Liver (tissue), 9 donors: ENCODE results near the gene COX4I1. TPM values are rescaled to one million over a fixed set of nuclear protein-coding genes. Genes with fewer than 3 reads are reported as not detected.

ENCODE experiments used
- DNase-seq: peaks from one replicate; pipeline ENCODE4 v3.0.0-alpha.2; 2017; ENCODE audit warnings: low spot score
- H3K27ac ChIP-seq, 2 donors: one replicate each; pipeline ENCODE4 v1.7.0; 2013; ENCODE audit warnings: inconsistent platforms in 2 of 2, low read length in 2 of 2, control low read depth in 1 of 2, low read depth in 1 of 2, mild to moderate bottlenecking in 1 of 2
- H3K27me3 ChIP-seq, 4 donors: one replicate each; pipeline versions ENCODE4 v1.6.1 to v1.7.0; 2013; ENCODE audit warnings: low read length in 3 of 4, inconsistent platforms in 1 of 4, mild to moderate bottlenecking in 1 of 4, moderate library complexity in 1 of 4; ENCODE audit not compliant: control insufficient read depth in 4 of 4, insufficient read depth in 4 of 4
- H3K36me3 ChIP-seq, 4 donors: one replicate each; pipeline versions ENCODE4 v1.6.1 to v1.7.0; 2013; ENCODE audit warnings: low read length in 3 of 4, mild to moderate bottlenecking in 3 of 4, low read depth in 1 of 4, moderate library complexity in 1 of 4; ENCODE audit not compliant: control insufficient read depth in 4 of 4, insufficient read depth in 3 of 4
- H3K4me1 ChIP-seq, 4 donors: one replicate each; pipeline versions ENCODE4 v1.6.1 to v1.7.0; 2013; ENCODE audit warnings: low read length in 3 of 4, mild to moderate bottlenecking in 3 of 4, moderate library complexity in 1 of 4; ENCODE audit not compliant: control insufficient read depth in 4 of 4, insufficient read depth in 4 of 4
- H3K4me3 ChIP-seq, 3 donors: one replicate each; pipeline versions ENCODE4 v1.6.1 to v1.7.0; 2013; ENCODE audit warnings: low read length in 3 of 3, control low read depth in 1 of 3, low read depth in 1 of 3, mild to moderate bottlenecking in 1 of 3
- H3K9ac ChIP-seq, 2 donors: one replicate each; pipeline ENCODE4 v1.7.0; 2013; ENCODE audit warnings: low read length in 2 of 2, mild to moderate bottlenecking in 2 of 2, moderate library complexity in 2 of 2, control low read depth in 1 of 2, low read depth in 1 of 2
- H3K9me3 ChIP-seq, 4 donors: one replicate each; pipeline versions ENCODE4 v1.6.1 to v1.7.0; 2013; ENCODE audit warnings: low read length in 3 of 4; ENCODE audit not compliant: control insufficient read depth in 4 of 4
- EGR1 ChIP-seq, 2 donors: IDR thresholded peaks; 2 replicates each; pipeline ENCODE4 v1.6.1; 2016 to 2018; ENCODE audit warnings: antibody characterized with exemption in 2 of 2, low read depth in 2 of 2
- FOXA1 ChIP-seq: IDR thresholded peaks from 2 replicates; pipeline ENCODE4 v1.6.1; 2016; ENCODE audit warnings: antibody characterized with exemption
- FOXA2 ChIP-seq: IDR thresholded peaks from 2 replicates; pipeline ENCODE4 v1.6.1; 2016; ENCODE audit warnings: antibody characterized with exemption
- GABPA ChIP-seq, 2 donors: IDR thresholded peaks in 1 of 2; conservative IDR thresholded peaks in 1 of 2; 2 replicates each; pipeline ENCODE4 v1.6.1; 2016; ENCODE audit warnings: antibody characterized with exemption in 2 of 2, mild to moderate bottlenecking in 1 of 2, moderate library complexity in 1 of 2
- HNF4A ChIP-seq, 2 donors: conservative IDR thresholded peaks; 2 replicates each; pipeline ENCODE4 v1.6.1; 2016; ENCODE audit warnings: antibody characterized with exemption in 2 of 2, mild to moderate bottlenecking in 2 of 2
- HNF4G ChIP-seq: IDR thresholded peaks from 2 replicates; pipeline ENCODE4 v1.6.1; 2016; ENCODE audit warnings: antibody characterized with exemption
- JUND ChIP-seq, 2 donors: IDR thresholded peaks; 2 replicates each; pipeline ENCODE4 v1.6.1; 2016; ENCODE audit warnings: antibody characterized with exemption in 2 of 2
- MAX ChIP-seq: IDR thresholded peaks from 2 replicates; pipeline ENCODE4 v1.6.1; 2016; ENCODE audit warnings: antibody characterized with exemption
- NR2F2 ChIP-seq: IDR thresholded peaks from 2 replicates; pipeline ENCODE4 v1.6.1; 2016; ENCODE audit warnings: antibody characterized with exemption
- RAD21 ChIP-seq, 2 donors: IDR thresholded peaks; 2 replicates each; pipeline ENCODE4 v1.6.1; 2016; ENCODE audit warnings: antibody characterized with exemption in 2 of 2, mild to moderate bottlenecking in 2 of 2
- REST ChIP-seq: IDR thresholded peaks from 2 replicates; pipeline ENCODE4 v1.6.1; 2016; ENCODE audit warnings: antibody characterized with exemption, mild to moderate bottlenecking
- RXRA ChIP-seq, 2 donors: IDR thresholded peaks; 2 replicates each; pipeline ENCODE4 v1.6.1; 2017 to 2018; ENCODE audit warnings: antibody characterized with exemption in 2 of 2, mild to moderate bottlenecking in 1 of 2
- SP1 ChIP-seq: IDR thresholded peaks from 2 replicates; pipeline ENCODE4 v1.6.1; 2018; ENCODE audit warnings: antibody characterized with exemption, mild to moderate bottlenecking
- TAF1 ChIP-seq: conservative IDR thresholded peaks from 2 replicates; pipeline ENCODE4 v1.6.1; 2016; ENCODE audit warnings: antibody characterized with exemption, mild to moderate bottlenecking
- YY1 ChIP-seq: IDR thresholded peaks from 2 replicates; pipeline ENCODE4 v1.6.1; 2016; ENCODE audit warnings: antibody characterized with exemption, mild to moderate bottlenecking
- WGBS: extraction: QIAGEN DNeasy Blood & Tissue Kit; methylation state at CpG from one replicate; pipeline ENCODE4 v1.1.7; 2013; 5-methylcytosine and 5-hydroxymethylcytosine counted together
- polyA plus RNA-seq, 2 donors: library from polyadenylated mRNA; stranded (reverse) in 1 of 2; unstranded in 1 of 2; fragments of 200-250 nt in 1 of 2; fragments of >200 nt in 1 of 2; fragmentation: Nextera tagmentation in 1 of 2; extraction: Ambion mirVana in 1 of 2; gene quantifications; one replicate each; pipeline versions ENCODE4 v1.2.1 to v1.2.3, GENCODE V29; 2013 to 2015
- total RNA-seq, 2 donors: library from RNA; depleted of rRNA; stranded (reverse); fragments of >200 nt; gene quantifications; one replicate each; pipeline ENCODE4 v1.2.3, GENCODE V29; 2014
- TF ChIP-seq, protein P1 (sequence below): IDR thresholded peaks from 2 replicates; pipeline ENCODE4 v1.6.1; 2016; ENCODE audit warnings: antibody characterized with exemption
- TF ChIP-seq, protein P2 (sequence below): IDR thresholded peaks from 2 replicates; pipeline ENCODE4 v1.6.1; 2016; ENCODE audit warnings: antibody characterized with exemption
- TF ChIP-seq, protein P3 (sequence below): fragments of 150-350 bp; IDR thresholded peaks from 2 replicates; pipeline ENCODE4 v1.5.1; 2017; ENCODE audit warnings: improper control_type of control experiment, low read depth, low read length; ENCODE audit not compliant: missing input control
- donor health status: healthy.
- donor health status: healthy.
- donor health status: healthy.
- donor health status: healthy.
- donor health status: healthy.

COX4I1 gene
- total and polyA plus RNA-seq, 4 donors: 186 to 576 (median 331) TPM

DNA sequence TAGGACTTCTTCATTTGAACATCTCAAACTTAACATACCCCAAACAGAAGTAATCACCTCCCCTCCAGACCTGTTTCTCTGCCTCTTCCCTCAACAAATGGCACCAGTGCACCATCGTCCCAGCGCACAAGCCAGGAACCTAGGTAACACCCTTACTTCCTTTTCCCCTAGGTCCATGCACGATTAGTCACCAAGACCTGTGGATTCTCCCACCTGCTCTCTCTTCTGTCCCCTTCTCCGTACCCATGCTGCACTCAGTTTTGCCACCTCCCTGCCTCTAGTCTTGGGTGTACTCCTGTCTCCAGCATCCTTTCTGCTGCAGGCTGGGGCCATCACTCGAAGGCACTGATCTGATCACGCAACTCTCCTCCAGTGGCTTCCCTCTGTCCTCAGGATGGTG, 3.3 kb upstream of the COX4I1 start:
- DNase-seq: no peak

More for the DNA sequence above, 3.3 kb upstream of the COX4I1 start:
- H3K4me3 ChIP-seq: no peak overlapping the region
- H3K9me3 ChIP-seq: no peaks in the 10 kb centered on the region
- H3K27me3 ChIP-seq: no peaks in the 10 kb centered on the region
- H3K9ac ChIP-seq: no peak overlapping the region
- peaks cover 0 to 16% (median 2%) of the 10 kb centered on the region in 4 donors for H3K36me3 ChIP-seq
- no peak overlapping the region for H3K27ac ChIP-seq
- TF ChIP-seq JUND (IDR thresholded peaks at IDR 0.05) (no peak), YY1 (no peak), HNF4G (no peak), HNF4A (conservative IDR thresholded peaks at IDR 0.05) (no peak), SP1 (no peak), FOXA1 (no peak), GABPA (IDR thresholded peaks at IDR 0.05 in 1 of 2, conservative IDR thresholded peaks at IDR 0.05 in 1 of 2) (no peak), MAX (no peak), TAF1 (no peak), NR2F2 (no peak), RXRA (IDR thresholded peaks at IDR 0.05) (no peak), FOXA2 (no peak), EGR1 (IDR thresholded peaks at IDR 0.05; ENCODE audit: low read depth in 2 of 2) (no peak), RAD21 (IDR thresholded peaks at IDR 0.05) (no peak), REST (no peak)
- TF ChIP-seq, protein P1, sequence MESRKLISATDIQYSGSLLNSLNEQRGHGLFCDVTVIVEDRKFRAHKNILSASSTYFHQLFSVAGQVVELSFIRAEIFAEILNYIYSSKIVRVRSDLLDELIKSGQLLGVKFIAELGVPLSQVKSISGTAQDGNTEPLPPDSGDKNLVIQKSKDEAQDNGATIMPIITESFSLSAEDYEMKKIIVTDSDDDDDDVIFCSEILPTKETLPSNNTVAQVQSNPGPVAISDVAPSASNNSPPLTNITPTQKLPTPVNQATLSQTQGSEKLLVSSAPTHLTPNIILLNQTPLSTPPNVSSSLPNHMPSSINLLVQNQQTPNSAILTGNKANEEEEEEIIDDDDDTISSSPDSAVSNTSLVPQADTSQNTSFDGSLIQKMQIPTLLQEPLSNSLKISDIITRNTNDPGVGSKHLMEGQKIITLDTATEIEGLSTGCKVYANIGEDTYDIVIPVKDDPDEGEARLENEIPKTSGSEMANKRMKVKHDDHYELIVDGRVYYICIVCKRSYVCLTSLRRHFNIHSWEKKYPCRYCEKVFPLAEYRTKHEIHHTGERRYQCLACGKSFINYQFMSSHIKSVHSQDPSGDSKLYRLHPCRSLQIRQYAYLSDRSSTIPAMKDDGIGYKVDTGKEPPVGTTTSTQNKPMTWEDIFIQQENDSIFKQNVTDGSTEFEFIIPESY: no peak
- TF ChIP-seq, protein P2, sequence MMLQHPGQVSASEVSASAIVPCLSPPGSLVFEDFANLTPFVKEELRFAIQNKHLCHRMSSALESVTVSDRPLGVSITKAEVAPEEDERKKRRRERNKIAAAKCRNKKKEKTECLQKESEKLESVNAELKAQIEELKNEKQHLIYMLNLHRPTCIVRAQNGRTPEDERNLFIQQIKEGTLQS: no peak
- TF ChIP-seq, protein P3, sequence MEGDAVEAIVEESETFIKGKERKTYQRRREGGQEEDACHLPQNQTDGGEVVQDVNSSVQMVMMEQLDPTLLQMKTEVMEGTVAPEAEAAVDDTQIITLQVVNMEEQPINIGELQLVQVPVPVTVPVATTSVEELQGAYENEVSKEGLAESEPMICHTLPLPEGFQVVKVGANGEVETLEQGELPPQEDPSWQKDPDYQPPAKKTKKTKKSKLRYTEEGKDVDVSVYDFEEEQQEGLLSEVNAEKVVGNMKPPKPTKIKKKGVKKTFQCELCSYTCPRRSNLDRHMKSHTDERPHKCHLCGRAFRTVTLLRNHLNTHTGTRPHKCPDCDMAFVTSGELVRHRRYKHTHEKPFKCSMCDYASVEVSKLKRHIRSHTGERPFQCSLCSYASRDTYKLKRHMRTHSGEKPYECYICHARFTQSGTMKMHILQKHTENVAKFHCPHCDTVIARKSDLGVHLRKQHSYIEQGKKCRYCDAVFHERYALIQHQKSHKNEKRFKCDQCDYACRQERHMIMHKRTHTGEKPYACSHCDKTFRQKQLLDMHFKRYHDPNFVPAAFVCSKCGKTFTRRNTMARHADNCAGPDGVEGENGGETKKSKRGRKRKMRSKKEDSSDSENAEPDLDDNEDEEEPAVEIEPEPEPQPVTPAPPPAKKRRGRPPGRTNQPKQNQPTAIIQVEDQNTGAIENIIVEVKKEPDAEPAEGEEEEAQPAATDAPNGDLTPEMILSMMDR: no peak
- H3K4me1 ChIP-seq: peaks cover 4 to 30% (median 22%) of the 10 kb centered on the region in 4 donors
- WGBS: 92% methylated on average over 6 of the region's 6 CpGs
